GM21737 (cell line): ENCODE data around the gene TAAR6.
"Not testable (repeated sequence)": the region's sequence is repeated elsewhere in the genome, so short reads cannot be mapped to it uniquely, and the experiment has no call there.

Experiments
- ATAC-seq: cut with Tn5 transposase; IDR thresholded peaks from one replicate; pipeline ENCODE4 v1.9.1; 2021; ENCODE audit warnings: mild to moderate bottlenecking, moderate library complexity; ENCODE audit not compliant: unreplicated experiment

The TAAR6 gene

DNA sequence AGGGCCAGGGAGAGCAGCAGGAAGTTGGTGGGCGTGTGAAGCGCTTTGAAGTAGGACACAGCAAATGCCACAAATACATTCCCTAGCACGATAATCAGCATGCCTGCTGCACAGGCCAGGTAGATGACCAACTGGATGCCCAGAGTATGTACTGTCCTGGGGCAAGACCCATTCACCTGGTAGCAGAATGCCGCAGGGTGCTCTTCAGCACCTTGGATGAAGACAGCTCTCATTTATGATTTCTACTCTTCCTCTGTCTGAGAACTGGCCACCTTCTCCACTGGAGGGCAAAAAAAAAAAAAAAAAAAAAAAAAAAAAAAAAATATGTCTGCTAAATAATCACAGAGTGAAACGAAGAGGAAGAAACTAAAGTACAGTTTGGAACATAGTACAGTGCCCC, 19.3 kb downstream of the TAAR6 start, which contains the start of gene TAAR5:
Gene TAAR5, minus strand, starts transcription at position 288 of the 400 bp plus-strand sequence. Its CDS starts 55 bp downstream, at position 233.
- no peak for ATAC-seq

GRCh38 chr6:132590362-132590761, 20.2 kb downstream of the TAAR6 start:
- no peak for ATAC-seq

GRCh38 chr6:132592855-132593254, 22.7 kb downstream of the TAAR6 start:
- no peak for ATAC-seq

DNA sequence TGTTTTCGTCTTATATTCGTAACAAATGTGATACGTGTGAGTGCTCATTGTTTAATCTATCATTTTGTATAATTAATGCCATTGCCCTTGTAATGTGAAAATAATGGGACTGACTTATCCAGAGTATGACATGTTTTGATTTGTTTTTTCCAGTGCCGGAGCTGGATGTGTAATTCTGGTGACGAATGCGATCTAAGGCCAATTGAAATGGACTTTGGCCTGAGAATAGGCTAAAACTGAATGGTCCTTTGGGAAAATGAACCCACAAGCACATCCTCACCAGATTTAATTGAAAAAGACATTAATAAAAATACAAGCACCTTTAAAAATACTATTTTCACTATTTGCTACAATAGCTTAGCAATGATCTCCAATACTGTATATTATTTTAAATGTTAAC, 26.1 kb downstream of the TAAR6 start:
- no peak for ATAC-seq

- peak; percentile 52 for ATAC-seq
Observed at GRCh38 chr6:132598473-132598872, 28.4 kb downstream of the TAAR6 start.

DNA sequence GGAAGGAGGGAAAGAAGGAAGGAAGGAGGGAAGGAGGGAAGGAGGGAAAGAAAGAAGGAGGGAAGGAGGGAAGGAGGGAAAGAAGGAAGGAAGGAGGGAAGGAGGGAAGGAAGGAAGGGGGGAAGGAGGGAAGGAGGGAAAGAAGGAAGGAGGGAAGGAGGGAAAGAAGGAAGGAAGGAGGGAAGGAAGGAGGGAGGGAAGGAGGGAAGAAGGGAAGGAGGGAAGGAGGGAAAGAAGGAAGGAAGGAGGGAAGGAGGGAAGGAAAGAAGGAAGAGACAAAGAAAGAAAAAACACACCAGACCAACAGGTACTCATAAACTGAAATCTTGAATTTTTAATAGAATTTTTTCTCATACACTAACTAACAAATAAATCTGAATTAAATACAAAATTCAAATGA, 30.8 kb downstream of the TAAR6 start:
- not testable (repeated sequence) for ATAC-seq

- no peak for ATAC-seq
Observed at GRCh38 chr6:132604635-132605152, 34.6 kb downstream of the TAAR6 start.

DNA sequence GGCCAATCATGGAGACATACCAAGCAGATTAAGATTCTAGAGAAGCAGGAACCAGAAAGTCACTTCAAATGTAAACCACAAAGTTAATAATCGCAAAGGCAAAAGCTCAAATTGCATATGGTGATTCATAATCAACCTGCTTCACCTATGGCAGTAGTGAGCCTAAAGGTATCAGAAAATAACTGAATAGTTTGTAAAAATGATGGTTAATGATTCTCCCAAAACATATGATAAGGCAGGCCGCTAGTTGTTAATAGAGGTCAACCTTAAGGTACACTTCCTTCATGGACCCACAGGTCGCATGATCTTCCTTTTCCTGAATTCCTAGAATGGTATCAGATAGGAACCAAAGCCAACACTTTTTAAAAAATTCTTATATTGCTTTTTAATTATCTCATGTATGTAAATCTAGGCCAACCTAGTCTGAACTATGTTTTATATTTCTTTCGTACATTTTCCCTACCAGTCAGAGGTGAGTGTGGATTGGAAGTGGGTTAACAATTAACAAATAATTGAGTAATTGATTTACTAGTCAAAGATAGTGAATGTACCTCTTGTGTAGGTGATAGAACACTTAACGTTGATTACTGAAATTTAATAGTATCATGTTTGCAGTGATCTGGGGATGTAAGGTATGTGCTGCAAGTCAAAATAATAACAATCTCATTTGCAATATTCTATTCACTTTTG, 37.6 kb downstream of the TAAR6 start:
- ATAC-seq = peak; percentile 58

DNA sequence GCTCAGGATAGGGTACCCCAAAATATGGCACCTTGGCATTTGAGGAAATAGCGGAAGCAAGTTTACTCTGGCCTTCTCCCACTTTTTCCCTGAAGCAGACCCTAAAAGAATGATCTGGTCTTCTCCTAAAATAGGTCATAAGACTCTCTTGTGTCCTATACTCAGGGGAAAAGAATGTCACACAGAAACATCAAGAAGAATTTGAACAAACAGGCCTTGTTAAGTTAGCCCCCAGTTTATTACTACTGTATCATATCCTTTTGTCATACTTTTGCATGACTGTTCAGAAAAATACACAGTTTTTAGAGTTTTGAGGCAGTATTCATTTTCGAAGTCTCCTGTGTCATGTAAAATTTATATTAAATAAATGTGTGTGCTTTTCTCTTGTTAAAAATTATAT, 41.5 kb downstream of the TAAR6 start:
- ATAC-seq = no peak

DNA sequence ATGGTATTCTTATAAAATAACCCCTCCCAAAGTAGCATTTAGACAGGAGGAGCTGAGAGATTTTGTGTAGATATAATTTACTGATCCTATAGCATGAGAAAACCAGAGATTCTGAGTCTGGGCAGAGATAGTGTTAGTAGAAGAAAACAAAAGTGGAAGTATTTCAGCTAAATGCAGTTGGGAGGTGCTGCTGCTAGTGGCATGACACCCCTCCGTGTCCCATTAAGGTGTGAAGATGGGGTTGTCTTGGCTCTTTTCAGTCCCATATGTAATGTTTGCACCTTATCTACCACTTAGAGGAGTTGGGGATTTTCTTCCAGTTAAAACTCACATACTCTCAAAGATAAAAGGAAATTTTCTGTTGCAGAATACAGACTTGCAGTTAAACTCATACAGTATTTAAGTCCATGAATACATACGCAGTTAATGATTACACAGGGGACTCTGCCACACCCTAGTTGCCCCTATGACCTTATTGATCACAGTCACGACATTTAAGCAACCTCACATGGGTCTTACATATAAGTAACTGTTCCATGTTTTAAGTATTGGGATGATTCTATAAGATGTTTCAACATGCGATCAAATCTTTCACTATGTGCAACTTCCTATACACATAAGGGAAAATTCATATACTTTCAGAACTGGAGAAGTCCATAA, 42.5 kb downstream of the TAAR6 start:
- no peak for ATAC-seq

DNA sequence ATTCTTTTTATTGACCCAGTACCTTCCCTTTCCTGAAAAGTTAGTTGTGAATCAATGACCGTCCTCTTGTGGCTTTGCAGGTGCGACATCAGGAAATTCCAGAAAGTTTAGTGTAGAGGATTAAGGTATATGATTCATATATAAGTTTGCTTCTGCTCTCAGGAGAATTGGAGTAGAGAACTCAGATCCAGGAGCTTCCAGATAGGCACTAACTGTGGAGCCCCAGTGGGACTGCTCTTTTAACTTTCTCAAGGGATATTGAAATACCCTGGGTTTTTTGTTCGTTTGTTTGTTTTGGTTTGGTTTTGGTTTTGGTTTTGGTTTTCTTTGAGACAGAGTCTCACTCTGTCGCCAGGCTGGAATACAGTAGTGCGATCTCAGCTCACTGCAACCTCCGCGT, 44.4 kb downstream of the TAAR6 start:
- ATAC-seq = no peak

DNA sequence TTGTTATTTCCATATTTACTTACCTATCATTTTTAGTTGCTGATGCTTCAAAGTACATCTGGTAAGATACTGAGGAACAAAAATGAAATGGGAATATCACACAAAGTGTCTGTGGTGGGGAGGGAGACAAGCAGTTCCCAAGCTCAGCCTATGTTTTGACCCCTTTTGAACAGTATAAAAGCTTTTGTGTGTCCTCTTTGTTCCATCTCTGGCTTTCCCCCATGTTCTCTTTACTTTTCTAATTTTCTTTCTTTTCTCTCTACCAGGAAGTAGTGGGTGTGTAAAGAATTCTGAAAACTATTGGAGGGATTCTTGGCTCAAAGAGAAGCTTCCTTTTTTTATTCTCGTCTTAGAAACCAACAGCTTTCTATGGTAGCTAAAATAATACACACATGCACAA, 46.6 kb downstream of the TAAR6 start:
- ATAC-seq = no peak
